HG03469 (cell line): ENCODE data around the gene SLC15A1.

Experiments used
- ATAC-seq: cut with Tn5 transposase; IDR thresholded peaks from one replicate; pipeline ENCODE4 v1.9.1; 2021; ENCODE audit warnings: mild to moderate bottlenecking, moderate library complexity, moderate number of reproducible peaks; ENCODE audit not compliant: unreplicated experiment

SLC15A1 gene

DNA sequence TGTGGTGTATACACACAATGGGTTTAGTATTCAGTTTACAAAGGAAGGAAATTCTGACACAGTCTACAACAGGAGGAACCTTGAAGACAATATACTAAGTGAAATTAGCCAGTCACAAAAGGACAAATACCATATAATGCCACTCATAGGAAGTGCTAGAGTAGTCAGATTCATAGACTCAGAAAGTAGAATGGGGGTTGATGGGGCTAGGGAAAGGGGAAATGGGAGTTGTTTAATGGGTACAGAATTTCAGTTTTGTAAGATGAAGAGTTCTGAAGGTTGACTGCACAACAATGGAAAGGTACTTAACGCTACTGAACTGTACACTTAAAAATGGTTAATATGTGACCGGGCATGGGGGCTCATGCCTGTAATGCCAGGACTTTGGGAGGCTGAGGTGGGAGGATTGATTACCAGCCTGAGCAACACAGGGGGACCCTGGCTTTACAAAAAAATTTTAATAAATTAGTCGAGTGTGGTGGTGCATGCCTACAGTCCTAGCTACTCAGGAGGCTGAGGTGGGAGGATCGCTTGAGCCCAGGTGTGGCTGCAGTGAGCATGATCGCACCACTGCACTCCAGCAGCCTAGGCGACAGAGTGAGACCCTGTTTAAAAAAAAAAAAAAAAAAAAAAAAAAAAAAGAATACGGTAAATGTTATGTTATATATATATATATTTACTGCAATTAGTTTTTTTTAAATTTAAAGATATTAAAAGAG lies 45.0 kb downstream of the SLC15A1 start:
- ATAC-seq, result peak; percentile 45

DNA sequence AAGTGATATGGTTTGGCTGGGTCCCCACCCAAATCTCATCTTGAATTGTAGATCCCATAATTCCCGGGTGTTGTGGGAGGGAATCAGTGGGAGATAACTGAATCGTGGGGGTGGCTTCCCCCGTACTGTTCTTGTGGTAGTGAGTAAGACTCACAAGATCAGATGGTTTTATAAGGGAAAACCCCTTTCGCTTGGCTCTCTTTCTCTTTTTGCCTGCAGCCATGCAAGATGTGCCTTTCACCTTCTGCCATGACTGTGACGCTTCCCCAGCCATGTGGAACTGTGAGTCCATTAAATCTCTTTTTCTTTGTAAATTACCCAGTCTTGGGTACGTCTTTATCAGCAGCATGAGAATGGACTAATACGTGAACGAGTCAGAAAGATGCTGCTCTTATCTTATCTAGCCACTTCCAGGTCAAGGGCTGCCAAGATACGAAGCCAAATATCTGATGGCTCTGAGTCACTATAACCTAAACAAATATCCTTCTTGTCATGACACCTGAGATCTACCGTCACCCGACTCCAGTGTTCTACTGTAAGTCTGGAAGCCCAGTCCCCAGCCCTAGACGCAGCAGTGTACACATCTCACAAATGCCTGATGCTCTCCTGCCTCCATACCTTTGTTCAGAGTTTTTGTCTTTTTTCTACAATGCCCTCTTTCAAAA lies 45.9 kb downstream of the SLC15A1 start:
- ATAC-seq, result no peak

DNA sequence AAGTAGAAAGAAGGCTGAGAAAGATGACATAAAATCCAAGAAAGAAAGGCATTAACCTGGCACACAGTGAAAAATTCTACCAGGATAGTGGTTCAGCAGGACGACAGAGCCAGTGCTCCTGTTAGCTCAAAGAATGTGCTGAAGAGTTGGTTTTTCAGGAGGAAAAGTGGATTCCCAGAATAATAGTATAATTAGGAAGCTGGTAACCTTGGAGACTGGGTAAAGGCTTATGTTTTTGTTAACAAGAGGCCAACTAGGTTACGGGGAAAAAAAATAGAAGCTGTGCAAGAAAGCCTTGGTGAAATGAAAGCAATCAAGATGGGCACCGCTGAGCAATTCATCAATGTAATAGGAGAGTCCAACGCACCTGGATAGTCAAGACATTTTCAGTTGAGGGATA lies 54.7 kb downstream of the SLC15A1 start:
- no peak for ATAC-seq

DNA sequence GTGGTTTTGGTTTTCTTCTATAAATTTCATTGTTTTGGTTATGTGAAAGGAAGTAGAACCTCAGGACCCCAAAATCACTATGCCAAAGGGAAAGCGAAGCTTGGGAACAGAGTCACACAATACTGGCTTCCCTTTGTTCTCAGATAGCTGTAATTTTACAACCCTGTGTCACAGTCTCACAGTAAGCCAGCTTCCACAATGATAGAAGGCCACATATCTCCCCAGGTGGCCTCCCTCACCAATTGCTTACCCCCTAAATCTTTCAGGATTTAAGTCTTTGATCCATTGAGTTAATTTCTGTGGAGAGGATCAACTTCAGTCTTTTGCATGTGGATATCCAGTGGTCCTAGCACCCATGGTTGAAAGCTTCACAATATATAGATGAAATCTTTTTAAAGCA lies 58.7 kb downstream of the SLC15A1 start:
- ATAC-seq, result no peak

DNA sequence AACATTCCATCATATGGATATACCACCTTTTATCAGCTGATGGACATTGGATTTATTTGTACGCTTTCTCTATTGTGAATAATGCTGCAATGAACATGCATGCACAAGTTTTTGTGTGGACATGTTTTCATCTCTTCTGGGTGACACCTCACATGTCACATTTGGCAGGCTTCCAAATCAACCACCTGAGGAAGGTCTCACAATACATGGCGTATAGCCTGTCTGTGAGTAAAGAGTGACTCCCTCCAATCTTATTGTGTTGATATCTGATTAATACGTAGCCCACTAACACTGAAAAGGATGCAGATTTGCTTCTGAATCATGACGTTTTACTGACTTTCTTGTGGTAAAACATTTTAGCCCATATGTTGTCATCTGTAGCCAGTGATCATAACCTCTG lies 61.1 kb downstream of the SLC15A1 start:
- ATAC-seq, result no peak

DNA sequence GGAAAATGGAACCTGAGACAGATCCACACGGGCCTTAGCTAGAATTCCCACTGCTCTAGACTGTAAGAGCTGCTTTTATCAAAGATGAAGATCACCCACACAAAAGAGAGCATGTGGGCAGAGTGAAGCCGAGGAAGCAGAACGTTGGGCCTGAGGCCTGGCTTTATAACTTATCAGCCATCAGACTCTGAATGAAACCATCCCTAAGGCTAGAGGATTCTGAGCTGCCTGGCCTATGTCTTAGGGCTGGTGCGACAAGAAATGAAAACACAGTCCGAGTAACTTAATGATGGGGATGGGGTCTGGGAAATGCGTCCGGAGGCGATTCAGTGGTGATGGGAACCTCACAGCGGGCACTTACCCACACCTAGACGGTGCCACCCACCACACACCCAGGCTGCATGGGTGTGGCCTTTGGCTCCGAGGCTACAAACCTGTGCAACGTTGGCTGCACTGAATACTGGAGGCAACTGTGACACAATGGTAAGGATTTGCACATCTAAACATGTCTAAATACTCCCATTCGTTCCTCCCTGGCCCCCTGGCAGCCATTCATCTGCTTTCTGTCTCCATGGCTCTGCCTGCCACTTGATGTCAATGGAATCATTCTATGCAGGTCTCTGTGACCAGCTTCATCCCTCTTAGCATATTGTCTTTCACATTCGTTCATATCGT lies 62.0 kb downstream of the SLC15A1 start:
- no peak for ATAC-seq

DNA sequence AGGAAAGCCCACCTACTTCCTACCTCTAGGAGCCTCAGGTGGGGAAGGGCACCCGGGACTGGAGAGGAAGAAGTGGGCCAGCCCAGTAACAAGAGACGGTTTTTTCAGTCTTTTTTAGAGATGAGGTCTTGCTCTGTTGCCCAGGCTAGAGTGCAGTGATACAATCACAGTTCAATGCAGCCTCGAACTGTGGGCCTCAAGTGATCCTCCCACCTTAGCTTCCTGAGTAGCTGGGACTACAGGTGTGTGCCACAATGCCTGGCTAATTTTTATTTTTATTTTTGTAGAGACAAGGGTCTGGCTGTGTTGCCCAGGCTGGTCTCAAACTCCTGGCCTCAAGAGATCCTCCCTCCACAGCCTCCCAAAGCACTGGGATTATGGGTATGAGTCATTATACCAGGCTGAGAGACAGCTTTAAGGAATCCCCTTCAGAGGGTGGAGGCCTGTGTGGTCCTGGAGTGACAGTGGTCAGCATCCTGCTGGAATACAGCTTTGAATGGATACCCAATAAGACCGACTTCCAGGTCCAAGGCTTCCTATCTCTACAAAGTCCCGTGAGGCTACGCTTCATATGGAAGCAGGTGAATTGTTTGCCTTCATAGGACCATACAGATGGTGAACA lies 63.0 kb downstream of the SLC15A1 start:
- ATAC-seq, result no peak

DNA sequence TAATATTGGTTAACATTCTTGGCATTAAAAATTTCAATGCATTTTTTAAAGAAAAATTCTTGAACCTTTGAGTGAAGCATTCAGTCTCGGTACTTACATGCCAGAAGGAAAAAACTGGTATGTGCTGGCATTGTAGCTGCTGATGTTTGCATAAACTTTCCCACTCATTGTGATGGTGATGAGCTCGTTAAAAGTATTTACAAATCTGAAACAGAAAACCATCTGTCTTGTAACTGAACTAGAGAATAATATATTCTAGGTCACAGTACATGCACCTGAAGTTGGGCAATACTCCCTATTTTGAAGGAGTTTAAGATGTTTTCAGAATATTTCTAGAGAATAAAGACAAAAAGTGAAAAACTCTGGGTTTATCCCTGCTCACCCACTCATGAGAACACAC lies 64.1 kb downstream of the SLC15A1 start:
- no peak for ATAC-seq

DNA sequence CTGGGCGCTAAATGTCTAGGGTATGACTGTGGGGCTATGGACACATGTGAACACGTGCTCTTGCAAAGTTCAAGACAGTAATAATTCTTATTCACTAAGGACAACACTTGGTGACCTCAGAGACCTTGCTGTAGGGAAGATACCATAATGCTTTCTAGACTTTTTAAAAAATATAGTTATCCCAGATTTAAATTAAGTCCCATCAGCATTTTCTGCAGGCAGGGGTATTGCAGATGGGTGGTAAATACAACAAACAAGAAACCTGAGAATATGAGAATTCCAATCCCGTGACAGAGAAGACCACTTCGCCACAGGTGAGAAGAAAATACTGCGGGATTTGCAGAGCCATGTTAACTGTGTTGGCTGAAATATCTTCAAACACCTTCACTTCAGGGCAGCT lies 65.2 kb downstream of the SLC15A1 start:
- no peak for ATAC-seq

DNA sequence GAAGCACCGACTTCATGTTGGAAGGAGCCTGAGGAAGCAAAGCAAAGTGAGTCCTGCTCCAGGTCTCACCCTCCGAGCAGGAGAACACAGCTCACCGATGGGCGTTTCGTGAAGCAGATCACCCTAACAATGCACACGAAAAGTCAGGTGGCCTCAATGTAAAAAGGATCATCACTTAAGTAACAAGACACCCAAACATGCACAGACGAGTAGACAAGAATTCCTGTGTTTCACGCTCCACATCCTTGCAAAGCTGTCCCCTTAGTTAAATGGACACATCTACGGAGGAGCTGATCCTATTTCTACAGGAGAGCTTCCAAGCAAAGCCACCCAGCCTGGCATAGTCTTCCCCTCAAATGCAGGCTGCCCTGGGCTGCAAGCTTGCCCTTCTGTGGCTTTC lies 66.2 kb downstream of the SLC15A1 start:
- ATAC-seq, result no peak

DNA sequence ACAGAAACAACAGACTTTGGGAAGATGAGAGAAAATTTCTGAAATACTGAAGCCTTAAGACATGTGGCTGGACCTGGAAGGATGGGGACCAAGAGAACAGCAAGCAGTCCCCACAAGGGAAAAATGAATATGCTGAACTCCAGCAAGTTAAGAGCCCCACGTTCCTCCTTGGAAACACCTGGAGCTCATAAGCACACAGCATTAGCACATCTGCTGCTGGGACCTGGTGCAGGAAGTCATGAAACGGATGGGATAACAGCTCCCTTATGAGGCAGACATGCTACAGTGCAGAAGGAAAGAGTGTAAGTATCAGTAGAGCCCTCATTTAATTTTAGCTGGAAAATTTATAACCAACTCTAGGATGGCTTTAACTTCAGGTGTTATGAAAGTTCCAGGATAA lies 67.3 kb downstream of the SLC15A1 start:
- no peak for ATAC-seq

DNA sequence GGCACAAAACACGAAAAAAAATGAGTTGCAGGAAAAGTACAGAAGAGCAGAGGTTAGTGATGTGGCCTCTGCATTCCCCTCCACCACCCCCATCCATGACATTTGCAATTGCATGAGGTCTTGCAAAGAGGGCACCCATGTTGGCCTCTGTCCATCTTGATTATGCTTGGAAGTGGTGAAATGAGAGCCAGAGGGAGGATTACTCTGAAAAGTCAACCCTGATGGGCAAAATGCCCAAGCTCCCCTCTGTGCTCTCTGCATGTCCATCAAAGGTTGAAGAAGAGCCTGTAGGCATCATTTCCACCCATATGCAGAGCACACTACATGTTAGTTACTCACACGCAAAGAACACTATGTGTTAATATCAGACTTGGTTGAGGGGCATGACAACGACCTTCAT lies 71.4 kb downstream of the SLC15A1 start:
- ATAC-seq, result no peak

DNA sequence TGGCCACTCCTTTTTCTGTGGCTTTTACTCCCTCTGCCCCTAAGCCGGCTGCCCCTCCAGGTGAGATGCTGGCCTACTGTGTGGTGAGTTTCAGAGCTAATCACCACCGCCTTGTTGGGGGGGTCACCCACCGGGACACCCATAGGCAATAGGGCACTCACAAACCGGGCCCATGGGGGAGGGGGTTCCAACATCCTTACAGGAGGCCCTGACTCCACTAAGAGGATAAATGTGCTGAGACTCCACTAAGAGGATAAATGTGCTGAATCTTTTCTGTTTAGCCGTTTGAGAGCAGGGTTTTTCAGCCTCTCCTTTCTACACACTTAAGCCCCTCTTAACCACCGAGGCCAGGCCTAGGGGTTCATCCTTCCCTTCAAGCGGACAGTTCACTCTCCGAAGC lies 73.7 kb downstream of the SLC15A1 start:
- ATAC-seq, result no peak

DNA sequence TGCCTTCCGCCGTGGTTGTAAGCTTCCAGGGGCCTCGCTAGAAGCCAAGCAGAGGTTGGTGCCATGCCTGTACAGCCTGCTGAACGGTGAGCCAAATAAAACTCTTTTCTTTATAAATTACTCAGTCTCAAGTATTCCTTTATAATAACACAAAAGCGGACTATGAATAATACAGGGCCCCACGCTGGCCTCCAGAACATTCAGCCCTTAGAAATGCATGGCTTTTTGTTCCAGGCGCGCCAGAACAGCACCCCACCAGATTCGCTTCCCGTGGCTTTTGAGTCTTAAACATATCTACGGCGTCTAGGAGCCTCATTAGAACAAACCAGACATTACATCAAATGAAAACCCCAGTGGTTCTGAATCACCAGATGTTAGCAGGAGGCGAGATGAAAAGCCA lies 75.1 kb downstream of the SLC15A1 start:
- ATAC-seq, result no peak

DNA sequence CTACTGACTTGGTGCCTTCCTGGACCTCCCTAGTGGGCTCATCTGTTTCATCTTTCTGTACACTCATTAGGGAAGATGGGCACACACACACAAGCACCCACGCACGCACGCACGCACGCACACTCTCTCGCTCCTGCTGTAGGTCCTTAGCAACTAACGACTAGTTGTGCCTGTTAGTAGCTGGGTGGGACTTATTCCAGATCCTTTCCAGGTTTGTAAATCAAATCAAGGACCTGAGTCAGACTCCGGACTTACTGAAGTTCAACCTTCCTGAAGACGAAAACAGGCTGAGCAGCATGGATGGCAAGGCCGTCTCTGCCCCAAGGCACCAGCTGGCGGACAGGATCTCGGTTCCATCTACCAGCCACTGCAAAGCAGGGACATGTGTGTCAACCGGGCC lies 76.2 kb downstream of the SLC15A1 start:
- no peak for ATAC-seq

DNA sequence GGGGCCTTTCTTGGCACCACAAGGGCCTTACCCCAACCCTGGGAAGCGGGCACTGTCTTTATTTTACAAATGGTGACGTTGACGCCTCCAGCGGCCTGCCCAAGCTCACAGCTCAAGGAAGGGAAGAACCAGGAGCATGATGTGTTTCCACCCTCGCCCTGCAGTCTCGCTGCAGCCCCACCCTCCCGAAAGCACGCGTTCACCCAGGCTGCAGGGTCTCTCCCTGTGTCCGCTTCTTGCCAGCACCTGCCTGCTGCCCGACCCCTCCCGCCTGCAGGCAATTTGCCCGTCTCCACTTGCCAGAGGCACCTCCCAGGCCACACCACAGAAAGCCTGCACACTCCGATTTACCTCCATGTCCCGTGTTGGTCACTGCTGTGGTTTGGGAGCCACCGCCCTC lies 76.6 kb downstream of the SLC15A1 start:
- no peak for ATAC-seq

DNA sequence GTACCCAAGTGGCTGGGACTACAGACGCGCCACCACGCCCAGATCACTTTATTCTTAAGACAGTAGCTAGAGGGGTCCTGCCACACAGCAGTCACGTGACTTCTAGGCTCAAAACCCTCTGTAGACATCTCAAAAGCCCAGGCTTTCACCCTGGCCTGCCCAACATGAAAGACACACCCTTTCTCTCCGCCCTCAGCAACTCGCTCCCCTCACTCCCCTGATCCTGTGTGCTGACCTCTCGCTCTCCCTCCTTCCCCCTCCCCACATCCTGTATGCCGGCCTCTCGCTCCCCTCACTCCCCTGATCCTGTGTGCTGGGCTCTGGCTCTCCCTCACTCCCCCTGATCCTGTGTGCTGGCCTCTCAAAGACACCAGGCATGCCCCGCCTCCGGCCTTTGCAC lies 77.4 kb downstream of the SLC15A1 start:
- ATAC-seq, result no peak

DNA sequence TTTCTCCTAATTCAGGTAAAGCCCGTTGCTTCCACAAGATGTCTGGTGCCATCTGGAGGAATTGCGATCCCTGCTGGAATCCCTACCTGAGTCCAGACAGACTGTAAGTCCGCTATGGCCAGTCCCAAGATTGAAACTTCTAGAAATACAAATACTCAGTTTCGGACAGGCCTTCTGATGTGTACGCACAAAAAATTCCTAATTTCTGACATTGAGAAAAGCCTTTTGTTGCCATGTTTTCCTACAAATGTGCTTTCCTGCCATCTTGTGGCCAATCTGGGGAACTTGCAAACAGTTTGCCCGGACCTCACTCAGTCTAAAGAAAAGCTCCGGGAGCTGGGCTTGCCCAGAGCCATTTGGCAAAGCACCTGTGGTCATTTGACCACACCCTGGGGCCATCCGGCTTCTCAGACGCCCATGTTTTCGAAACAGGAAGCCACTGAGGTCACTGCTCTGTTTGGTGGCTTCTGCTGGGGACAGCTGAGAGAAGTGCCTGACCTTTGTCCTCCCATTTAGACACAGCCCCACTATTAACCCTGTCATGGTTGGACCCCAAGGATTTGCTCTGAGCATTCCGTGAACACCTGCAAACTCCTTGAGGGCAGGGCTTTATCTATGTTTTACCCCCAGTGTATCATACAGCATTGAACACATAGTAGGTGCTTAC lies 79.4 kb downstream of the SLC15A1 start:
- ATAC-seq, result no peak

DNA sequence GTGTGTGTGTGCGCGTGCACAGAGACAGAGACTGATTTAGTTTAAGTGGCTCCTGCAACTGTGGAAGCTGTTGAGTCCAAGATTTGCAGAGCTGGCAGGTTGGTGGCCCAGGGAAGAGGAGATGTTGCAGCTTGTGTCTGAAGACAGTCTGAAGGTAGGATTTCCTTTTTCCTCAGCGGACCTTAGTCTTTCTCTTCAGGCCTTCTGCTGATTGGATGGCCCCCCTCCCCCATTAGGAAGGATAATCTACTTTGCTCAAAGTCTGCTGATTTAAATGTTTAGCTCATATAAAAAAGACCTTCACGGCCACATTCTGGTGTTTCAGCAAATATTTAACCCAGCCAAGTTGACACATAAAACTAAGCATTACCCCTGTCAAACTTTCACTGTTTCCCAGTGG lies 84.3 kb downstream of the SLC15A1 start:
- no peak for ATAC-seq

DNA sequence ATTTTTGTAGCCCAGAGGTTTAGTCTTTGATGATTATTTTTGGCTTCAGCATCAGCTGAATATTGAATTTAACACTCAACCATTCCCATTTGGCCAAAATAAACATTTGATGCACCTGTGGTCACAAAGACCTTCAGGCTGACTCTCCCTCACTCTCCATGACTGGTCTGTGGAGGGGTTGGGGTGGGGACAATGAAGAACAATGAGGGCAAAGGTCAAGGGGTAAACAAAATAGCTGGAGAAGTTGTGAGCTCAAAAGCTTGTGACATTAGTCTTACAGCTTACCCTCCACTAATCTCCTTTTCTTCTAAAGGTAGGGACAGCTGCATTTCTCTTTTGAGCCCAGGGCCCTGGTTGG lies 86.9 kb downstream of the SLC15A1 start:
- no peak for ATAC-seq

DNA sequence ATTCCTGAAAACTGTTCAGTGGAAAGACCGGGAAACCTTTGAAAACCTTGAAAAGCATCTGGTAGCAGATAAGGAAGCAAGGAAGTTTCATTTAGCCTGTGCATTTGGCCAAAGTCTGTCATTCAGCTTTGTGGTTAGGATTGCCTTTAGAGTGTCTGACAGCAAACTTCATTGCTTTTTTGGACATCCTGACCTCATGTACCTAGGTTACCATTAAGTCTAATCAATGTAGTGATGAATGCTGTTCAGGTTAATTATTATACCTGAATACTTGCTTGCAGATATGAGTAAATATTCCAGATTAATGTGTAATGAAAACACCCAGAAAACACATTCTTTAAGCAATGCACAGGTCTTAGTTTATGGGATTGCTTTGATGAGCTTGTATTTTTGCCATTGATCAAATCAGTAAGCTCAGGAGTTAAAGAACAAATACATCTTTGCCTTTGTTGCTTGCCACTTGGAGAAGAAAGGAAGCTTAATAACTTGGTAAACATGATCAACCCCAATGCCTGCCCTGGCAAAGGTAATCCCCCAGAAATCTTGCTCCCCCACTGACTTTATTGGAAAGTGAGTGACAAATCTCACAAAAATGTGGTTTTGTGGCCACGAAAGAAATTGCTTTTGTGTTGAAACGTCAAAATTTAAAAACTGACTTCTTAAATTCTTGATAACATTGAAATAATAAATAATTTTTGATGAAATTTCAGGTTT lies 87.4 kb downstream of the SLC15A1 start:
- no peak for ATAC-seq
